CD14-positive monocyte (primary cell): Measurements from ENCODE around the gene URB2. TPM values are rescaled to one million over a fixed set of nuclear protein-coding genes. Genes with fewer than 3 reads are reported as not detected.

Experiments used
- DNase-seq, 3 donors: peaks; one replicate each; pipeline ENCODE4 v3.0.0-alpha.2; 2011 to 2022
- H2AFZ ChIP-seq: 2 replicates; pipeline ENCODE4 v1.6.0; 2012; ENCODE audit warnings: mild to moderate bottlenecking, low read depth, low read length, inconsistent platforms; ENCODE audit not compliant: insufficient read depth, poor library complexity, severe bottlenecking
- H3K27ac ChIP-seq, 2 donors: 1 replicate in 1 of 2; 2 replicates in 1 of 2; pipeline ENCODE4 v1.5.1; 2012 to 2013; ENCODE audit warnings: low read length in 2 of 2, control low read depth in 1 of 2, inconsistent platforms in 1 of 2, low read depth in 1 of 2, mild to moderate bottlenecking in 1 of 2
- H3K27me3 ChIP-seq, 2 donors: one replicate each; pipeline versions ENCODE4 v1.6.0 to v1.6.1; 2011 to 2013; ENCODE audit warnings: low read length in 2 of 2; ENCODE audit not compliant: control insufficient read depth in 2 of 2, insufficient read depth in 2 of 2
- H3K36me3 ChIP-seq, 2 donors: replicated peaks in 1 of 2; 1 replicate in 1 of 2; 2 replicates in 1 of 2; pipeline versions ENCODE4 v1.5.1 to v1.6.1; 2012 to 2013; ENCODE audit warnings: low read length in 2 of 2, control low read depth in 1 of 2, inconsistent platforms in 1 of 2, mild to moderate bottlenecking in 1 of 2; ENCODE audit not compliant: insufficient read depth in 2 of 2, control insufficient read depth in 1 of 2
- H3K4me1 ChIP-seq, 2 donors: 1 replicate in 1 of 2; 2 replicates in 1 of 2; pipeline versions ENCODE4 v1.5.1 to v1.6.1; 2012 to 2013; ENCODE audit warnings: low read length in 2 of 2, control low read depth in 1 of 2, inconsistent platforms in 1 of 2, mild to moderate bottlenecking in 1 of 2, moderate library complexity in 1 of 2; ENCODE audit not compliant: insufficient read depth in 2 of 2, control insufficient read depth in 1 of 2
- H3K4me2 ChIP-seq: replicated peaks from 2 replicates; pipeline ENCODE3; 2012; ENCODE audit warnings: low read length, moderate library complexity, mild to moderate bottlenecking; ENCODE audit not compliant: poor library complexity, severe bottlenecking; ENCODE audit errors: extremely low read depth
- H3K4me3 ChIP-seq, 3 experiments: fragments of 200-600 bp in 1 of 3; sonication (generic) in 1 of 3; replicated peaks in 1 of 3; 1 replicate in 2 of 3; 2 replicates in 1 of 3; pipeline ENCODE4 v1.5.1; 2011 to 2013; ENCODE audit warnings: low read length in 3 of 3, mild to moderate bottlenecking in 3 of 3, control low read depth in 2 of 3, low read depth in 2 of 3, inconsistent platforms in 1 of 3, moderate library complexity in 1 of 3
- H3K79me2 ChIP-seq: 2 replicates; pipeline ENCODE4 v1.6.0; 2012; ENCODE audit warnings: mild to moderate bottlenecking, control low read depth, inconsistent platforms, low read length, moderate library complexity; ENCODE audit not compliant: insufficient read depth
- H3K9ac ChIP-seq: 2 replicates; pipeline ENCODE4 v1.6.0; 2017; ENCODE audit warnings: low read length, mild to moderate bottlenecking; ENCODE audit not compliant: insufficient read depth, poor library complexity, severe bottlenecking
- H3K9me3 ChIP-seq, 2 donors: replicated peaks in 1 of 2; 1 replicate in 1 of 2; 2 replicates in 1 of 2; pipeline versions ENCODE4 v1.5.1 to v1.6.1; 2012 to 2013; ENCODE audit warnings: low read length in 2 of 2, control low read depth in 1 of 2; ENCODE audit not compliant: control insufficient read depth in 1 of 2, insufficient read depth in 1 of 2
- H4K20me1 ChIP-seq: 2 replicates; pipeline ENCODE4 v1.6.0; 2012; ENCODE audit warnings: mild to moderate bottlenecking, low read length, control low read depth, moderate library complexity; ENCODE audit not compliant: insufficient read depth
- H3K27ac Mint-ChIP-seq, 7 donors: one replicate each; pipeline ENCODE4 v1.8.0; 2020; ENCODE audit warnings: mild to moderate bottlenecking in 7 of 7, mixed read lengths in 7 of 7, moderate library complexity in 6 of 7, inconsistent platforms in 2 of 7
- H3K27me3 Mint-ChIP-seq, 3 donors: one replicate each; pipeline ENCODE4 v1.8.0; 2021 to 2022; ENCODE audit warnings: low read depth in 3 of 3, mild to moderate bottlenecking in 3 of 3, mixed read lengths in 3 of 3, moderate library complexity in 3 of 3, inconsistent platforms in 1 of 3
- H3K36me3 Mint-ChIP-seq, 2 donors: one replicate each; pipeline ENCODE4 v1.8.0; 2020; ENCODE audit warnings: mixed read lengths in 2 of 2, inconsistent platforms in 1 of 2, mild to moderate bottlenecking in 1 of 2
- H3K4me1 Mint-ChIP-seq: one replicate; pipeline ENCODE4 v1.8.0; 2020; ENCODE audit warnings: mild to moderate bottlenecking, mixed read lengths
- H3K4me3 Mint-ChIP-seq, 2 donors: one replicate each; pipeline ENCODE4 v1.8.0; 2020; ENCODE audit warnings: mild to moderate bottlenecking in 2 of 2, mixed read lengths in 2 of 2, moderate library complexity in 1 of 2
- H3K9me3 Mint-ChIP-seq, 7 donors: one replicate each; pipeline ENCODE4 v1.8.0; 2020 to 2022; ENCODE audit warnings: mixed read lengths in 7 of 7, mild to moderate bottlenecking in 6 of 7, moderate library complexity in 6 of 7, inconsistent platforms in 2 of 7
- WGBS: methylation state at CpG from one replicate; pipeline ENCODE4 v1.1.5; 2013; ENCODE audit warnings: missing lambda C conversion rate; ENCODE audit not compliant: insufficient coverage; 5-methylcytosine and 5-hydroxymethylcytosine counted together
- intact Hi-C, 2 donors: fragments of 100-400 bp; cut with micrococcal nuclease; formaldehyde crosslinking; loops; one replicate each; pipeline versions ENCODE4 v1.15.0 to v1.15.1; 2023
- polyA plus RNA-seq, 3 donors: library from polyadenylated mRNA; depleted of rRNA in 1 of 3; unstranded in 2 of 3; stranded (reverse) in 1 of 3; fragments of 300-500 nt in 2 of 3; fragments of >200 nt in 1 of 3; fragmentation: Illumina TruSeq in 2 of 3; gene quantifications; 1 replicate in 2 of 3; 2 replicates in 1 of 3; pipeline ENCODE4 v1.2.3, GENCODE V29; 2012 to 2021
- TF ChIP-seq, protein P1 (sequence below): fragments of 200-600 bp; IDR thresholded peaks from one replicate; pipeline ENCODE4 v1.8.0; 2022; ENCODE audit warnings: antibody characterized with exemption, mild to moderate bottlenecking

Gene URB2
- polyA plus RNA-seq, 3 donors, result 0.79 to 2.8 (median 1.5) TPM

DNA sequence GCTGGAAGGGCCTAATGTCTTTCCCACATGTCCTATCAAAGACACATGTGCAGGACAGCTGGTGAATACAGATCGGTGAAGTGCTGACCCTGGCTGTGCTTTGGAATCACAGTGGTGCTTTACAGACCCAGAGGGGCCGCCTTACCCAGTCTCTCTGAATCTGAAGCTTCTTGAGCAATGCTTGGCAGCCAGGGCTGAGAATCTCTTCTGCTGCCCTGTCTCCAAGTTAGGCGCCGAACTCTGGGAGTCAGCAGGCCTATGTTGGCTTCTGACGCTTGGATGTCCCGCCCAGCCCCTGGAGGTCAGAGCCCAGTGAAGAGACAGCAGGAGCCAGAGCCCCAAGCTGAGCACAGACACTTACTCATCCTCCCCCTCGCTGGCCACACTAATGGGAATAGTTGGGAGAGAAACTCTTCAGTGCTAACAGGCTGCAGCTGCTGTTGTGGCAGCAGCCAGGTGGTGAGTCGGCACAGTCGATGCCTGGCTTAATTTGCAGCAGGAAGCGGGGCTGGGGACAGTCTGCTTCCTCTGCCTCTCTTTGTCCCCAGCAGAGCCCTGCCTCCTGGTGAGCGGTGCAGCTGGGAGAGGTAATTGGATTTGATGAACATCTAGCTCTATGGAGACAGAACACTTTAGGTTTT lies 68.1 kb downstream of the URB2 start:
- H4K20me1 ChIP-seq, result no peaks in the 10 kb centered on the region
- H3K4me2 ChIP-seq, result no peak overlapping the region
- no peaks in the 10 kb centered on the region for H3K4me1 Mint-ChIP-seq
- no peak overlapping the region for H3K27ac ChIP-seq
- H3K9me3 ChIP-seq, result no peaks in the 10 kb centered on the region
- H3K79me2 ChIP-seq, result no peaks in the 10 kb centered on the region
- 56% methylated on average over 10 of the region's 11 CpGs for WGBS
- H3K36me3 Mint-ChIP-seq, result no peaks in the 10 kb centered on the region
- no peak overlapping the region for H3K27ac Mint-ChIP-seq
- no peak overlapping the region for H2AFZ ChIP-seq
- no peak overlapping the region for H3K4me3 Mint-ChIP-seq
- H3K27me3 ChIP-seq, result no peaks in the 10 kb centered on the region
- H3K4me1 ChIP-seq, result no peaks in the 10 kb centered on the region
- H3K9ac ChIP-seq, result no peak overlapping the region
- TF ChIP-seq, protein P1, sequence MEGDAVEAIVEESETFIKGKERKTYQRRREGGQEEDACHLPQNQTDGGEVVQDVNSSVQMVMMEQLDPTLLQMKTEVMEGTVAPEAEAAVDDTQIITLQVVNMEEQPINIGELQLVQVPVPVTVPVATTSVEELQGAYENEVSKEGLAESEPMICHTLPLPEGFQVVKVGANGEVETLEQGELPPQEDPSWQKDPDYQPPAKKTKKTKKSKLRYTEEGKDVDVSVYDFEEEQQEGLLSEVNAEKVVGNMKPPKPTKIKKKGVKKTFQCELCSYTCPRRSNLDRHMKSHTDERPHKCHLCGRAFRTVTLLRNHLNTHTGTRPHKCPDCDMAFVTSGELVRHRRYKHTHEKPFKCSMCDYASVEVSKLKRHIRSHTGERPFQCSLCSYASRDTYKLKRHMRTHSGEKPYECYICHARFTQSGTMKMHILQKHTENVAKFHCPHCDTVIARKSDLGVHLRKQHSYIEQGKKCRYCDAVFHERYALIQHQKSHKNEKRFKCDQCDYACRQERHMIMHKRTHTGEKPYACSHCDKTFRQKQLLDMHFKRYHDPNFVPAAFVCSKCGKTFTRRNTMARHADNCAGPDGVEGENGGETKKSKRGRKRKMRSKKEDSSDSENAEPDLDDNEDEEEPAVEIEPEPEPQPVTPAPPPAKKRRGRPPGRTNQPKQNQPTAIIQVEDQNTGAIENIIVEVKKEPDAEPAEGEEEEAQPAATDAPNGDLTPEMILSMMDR, result no peak
- no peak overlapping the region for H3K4me3 ChIP-seq
- intact Hi-C loops, result no loop called here
- no peak for DNase-seq
- H3K36me3 ChIP-seq, result no peaks in the 10 kb centered on the region
- peaks cover 3 to 9% (median 6%) of the 10 kb centered on the region in 3 donors for H3K27me3 Mint-ChIP-seq
- H3K9me3 Mint-ChIP-seq, result peaks cover 0 to 1% (median 0%) of the 10 kb centered on the region in 7 donors

DNA sequence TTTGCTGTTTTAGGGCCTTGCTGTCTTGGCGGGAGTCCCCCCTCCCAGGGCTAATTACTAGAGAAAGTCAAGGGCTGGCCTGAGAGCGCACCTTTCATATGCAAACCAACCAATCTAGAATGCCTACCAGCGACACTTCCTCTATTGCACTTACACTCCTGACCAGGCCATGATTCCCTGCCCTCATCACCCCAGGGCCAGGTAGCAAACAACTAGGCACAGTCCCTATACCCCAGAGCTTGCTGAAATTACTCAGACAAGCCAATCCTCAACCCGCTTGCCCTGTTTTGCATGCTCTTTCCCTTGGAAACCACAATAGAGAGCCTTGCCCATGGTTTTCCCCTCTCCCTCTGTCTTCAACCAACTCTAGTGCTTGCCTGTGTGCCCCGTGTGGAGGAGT lies 70.3 kb downstream of the URB2 start:
- Histone ChIP-seq H3K9ac (no peak overlapping the region), H3K4me1 (no peaks in the 10 kb centered on the region), H3K79me2 (no peaks in the 10 kb centered on the region), H3K36me3 (no peaks in the 10 kb centered on the region), H3K4me2 (no peak overlapping the region), H3K4me3 (no peak overlapping the region), H4K20me1 (no peaks in the 10 kb centered on the region), H3K9me3 (no peaks in the 10 kb centered on the region), H3K27ac (no peak overlapping the region), H2AFZ (no peak overlapping the region), H3K27me3 (no peaks in the 10 kb centered on the region)
- TF ChIP-seq, protein P1, result no peak
- intact Hi-C loops, result no loop called here
- WGBS, result 95% methylated on average over 4 of the region's 5 CpGs
- peaks cover 0 to 1% (median 0%) of the 10 kb centered on the region in 7 donors for H3K9me3 Mint-ChIP-seq
- peaks cover 3 to 9% (median 6%) of the 10 kb centered on the region in 3 donors for H3K27me3 Mint-ChIP-seq
- DNase-seq, result no peak
- no peak overlapping the region for H3K27ac Mint-ChIP-seq
- no peak overlapping the region for H3K4me3 Mint-ChIP-seq
- no peaks in the 10 kb centered on the region for H3K4me1 Mint-ChIP-seq
- H3K36me3 Mint-ChIP-seq, result no peaks in the 10 kb centered on the region
